Naive B cell (primary cell): Measurements from ENCODE around the gene NDUFB2. TPM values are rescaled to one million over a fixed set of nuclear protein-coding genes. Genes with fewer than 3 reads are reported as not detected.
"Not testable (repeated sequence)": the region's sequence is repeated elsewhere in the genome, so short reads cannot be mapped to it uniquely, and the experiment has no call there.

Experiments
- ATAC-seq, 2 donors: fragments of 150-1000 bp; cut with Tn5 transposase; 2 replicates each; pipeline ENCODE4 v1.10.0; 2021; ENCODE audit warnings: low read depth in 2 of 2, mild to moderate bottlenecking in 2 of 2, moderate library complexity in 2 of 2
- DNase-seq: peaks from one replicate; pipeline ENCODE4 v3.0.0; 2022
- H3K27ac Mint-ChIP-seq, 6 donors: one replicate each; pipeline ENCODE4 v1.8.0; 2020 to 2022; ENCODE audit warnings: mild to moderate bottlenecking in 6 of 6, mixed read lengths in 6 of 6, moderate library complexity in 5 of 6, inconsistent platforms in 2 of 6
- H3K27me3 Mint-ChIP-seq, 3 donors: one replicate each; pipeline ENCODE4 v1.8.0; 2021 to 2022; ENCODE audit warnings: mixed read lengths in 3 of 3, mild to moderate bottlenecking in 1 of 3
- H3K36me3 Mint-ChIP-seq, 2 donors: one replicate each; pipeline ENCODE4 v1.8.0; 2020 to 2022; ENCODE audit warnings: mixed read lengths in 2 of 2, inconsistent platforms in 1 of 2, mild to moderate bottlenecking in 1 of 2
- H3K4me1 Mint-ChIP-seq, 3 donors: one replicate each; pipeline ENCODE4 v1.8.0; 2020 to 2022; ENCODE audit warnings: mixed read lengths in 3 of 3, inconsistent platforms in 1 of 3, mild to moderate bottlenecking in 1 of 3, moderate library complexity in 1 of 3
- H3K4me3 Mint-ChIP-seq, 8 donors: one replicate each; pipeline ENCODE4 v1.8.0; 2020 to 2022; ENCODE audit warnings: mild to moderate bottlenecking in 8 of 8, mixed read lengths in 8 of 8, moderate library complexity in 8 of 8, inconsistent platforms in 2 of 8
- H3K9me3 Mint-ChIP-seq, 7 donors: one replicate each; pipeline ENCODE4 v1.8.0; 2020 to 2022; ENCODE audit warnings: mixed read lengths in 7 of 7, mild to moderate bottlenecking in 5 of 7, inconsistent platforms in 2 of 7, moderate library complexity in 1 of 7
- polyA plus RNA-seq, 6 donors: library from polyadenylated mRNA; unstranded; fragments of 300-500 nt; fragmentation: Illumina TruSeq; gene quantifications; one replicate each; pipeline ENCODE4 v1.2.3, GENCODE V29; 2021; ENCODE audit warnings: low read depth in 6 of 6

NDUFB2 gene
- polyA plus RNA-seq, 6 donors from 2014 or later: 298 to 433 (median 362) TPM

DNA sequence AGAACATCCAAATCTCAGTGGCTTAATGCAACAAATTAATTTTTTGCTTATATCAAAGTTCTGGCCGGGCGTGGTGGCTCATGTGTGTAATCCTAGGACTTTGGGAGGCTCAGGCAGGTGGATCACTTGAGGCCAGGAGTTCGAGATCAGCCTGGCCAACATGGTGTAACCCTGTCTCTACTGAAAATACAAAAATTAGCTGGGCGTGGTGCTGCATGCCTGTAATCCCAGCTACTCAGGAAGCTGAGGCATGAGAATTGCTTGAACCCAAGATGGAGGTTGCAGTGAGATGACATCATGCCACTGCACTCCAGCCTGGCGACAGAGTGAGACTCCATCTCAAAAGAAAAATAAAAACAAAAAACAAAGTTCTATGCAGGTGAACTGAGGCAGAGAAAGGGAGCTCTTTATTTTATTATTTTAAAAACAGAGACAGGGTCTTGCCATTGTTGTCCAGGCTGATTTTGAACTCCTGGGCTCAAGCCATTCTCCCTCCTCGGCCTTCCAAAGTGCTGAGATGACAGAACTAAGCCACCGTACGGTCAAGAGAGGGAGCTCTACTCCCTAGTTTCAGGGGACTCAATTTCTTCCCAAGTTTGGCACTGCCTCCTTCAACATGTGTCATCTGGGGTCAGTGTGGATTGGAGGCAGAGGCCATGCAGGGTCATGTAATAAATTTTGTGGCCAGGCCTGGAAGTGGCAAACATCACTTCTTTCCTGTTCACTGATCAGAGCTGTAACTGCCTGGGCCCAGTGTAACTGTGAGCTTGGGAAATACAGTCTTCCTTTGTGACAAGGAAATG is 21.4 kb upstream of the NDUFB2 start:
- DNase-seq: no peak

DNA sequence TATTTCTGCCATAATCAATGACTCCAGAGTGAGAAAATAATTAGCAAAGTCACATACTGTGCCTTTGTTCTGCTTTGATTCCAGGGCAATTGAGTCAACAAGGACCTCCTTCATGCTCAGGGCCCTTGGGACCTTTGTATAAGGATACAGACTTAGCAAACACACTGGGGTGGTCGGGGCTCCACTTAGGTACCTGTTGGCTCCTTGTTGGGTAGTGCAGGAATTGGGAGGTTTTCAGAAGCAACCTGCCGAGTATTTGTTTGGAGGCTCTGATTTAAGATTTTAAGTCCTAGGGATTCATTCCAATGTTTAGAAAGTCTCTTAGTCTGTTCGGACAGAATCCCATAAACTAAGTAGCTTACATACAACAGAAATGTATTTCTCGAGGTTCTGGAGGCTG is 20.8 kb upstream of the NDUFB2 start:
- H3K36me3 Mint-ChIP-seq: peaks cover under 1 to 26% of the 10 kb centered on the region in 2 donors
- ATAC-seq: no peak
- DNase-seq: no peak
- no peaks in the 10 kb centered on the region for H3K9me3 Mint-ChIP-seq
- peaks cover 42 to 56% (median 55%) of the 10 kb centered on the region in 3 donors for H3K4me1 Mint-ChIP-seq
- no peaks in the 10 kb centered on the region for H3K27me3 Mint-ChIP-seq
- peak overlapping the region; percentile 36 to 96 (median 94) for H3K27ac Mint-ChIP-seq
- H3K4me3 Mint-ChIP-seq: peak overlapping the region in 6 of 8 donors; percentile 59 to 90 (median 72)

More for the DNA sequence above, 21.4 kb upstream of the NDUFB2 start:
- Mint-ChIP-seq H3K36me3 (peaks cover 0 to 22% of the 10 kb centered on the region in 2 donors), H3K4me1 (peaks cover 41 to 57% (median 55%) of the 10 kb centered on the region in 3 donors), H3K27ac (peak overlapping the region; percentile 36 to 96 (median 94)), H3K27me3 (no peaks in the 10 kb centered on the region), H3K9me3 (no peaks in the 10 kb centered on the region), H3K4me3 (peak overlapping the region in 7 of 8 donors; percentile 61 to 94 (median 90))
- no peak for ATAC-seq

DNA sequence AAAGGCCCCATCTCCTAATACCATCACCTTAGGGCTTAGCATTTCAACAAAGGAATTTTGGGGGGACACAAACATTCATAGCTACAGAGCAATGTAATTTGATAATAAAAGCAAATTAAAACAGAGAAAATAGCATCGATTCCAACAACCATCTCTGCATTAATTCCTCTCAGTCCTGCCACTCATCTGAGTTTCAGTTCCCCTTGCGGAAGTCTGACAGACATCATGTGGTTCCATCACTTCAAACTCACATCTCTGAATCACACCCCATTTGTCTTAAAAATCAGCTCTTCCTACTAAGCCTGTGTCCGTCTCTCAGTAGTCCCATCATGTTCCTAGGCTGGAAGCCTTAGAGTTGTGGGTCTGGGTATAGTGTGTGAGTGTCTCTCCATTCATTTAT is 20.2 kb upstream of the NDUFB2 start:
- H3K36me3 Mint-ChIP-seq: peaks cover 5 to 32% of the 10 kb centered on the region in 2 donors
- DNase-seq (peak; percentile 75), ATAC-seq (peak; percentile 60 to 61)
- peak overlapping the region; percentile 26 to 96 (median 94) for H3K27ac Mint-ChIP-seq
- peaks cover 41 to 55% (median 55%) of the 10 kb centered on the region in 3 donors for H3K4me1 Mint-ChIP-seq
- H3K9me3 Mint-ChIP-seq: no peaks in the 10 kb centered on the region
- no peaks in the 10 kb centered on the region for H3K27me3 Mint-ChIP-seq
- H3K4me3 Mint-ChIP-seq: peak overlapping the region in 7 of 8 donors; percentile 9 to 90 (median 69)

DNA sequence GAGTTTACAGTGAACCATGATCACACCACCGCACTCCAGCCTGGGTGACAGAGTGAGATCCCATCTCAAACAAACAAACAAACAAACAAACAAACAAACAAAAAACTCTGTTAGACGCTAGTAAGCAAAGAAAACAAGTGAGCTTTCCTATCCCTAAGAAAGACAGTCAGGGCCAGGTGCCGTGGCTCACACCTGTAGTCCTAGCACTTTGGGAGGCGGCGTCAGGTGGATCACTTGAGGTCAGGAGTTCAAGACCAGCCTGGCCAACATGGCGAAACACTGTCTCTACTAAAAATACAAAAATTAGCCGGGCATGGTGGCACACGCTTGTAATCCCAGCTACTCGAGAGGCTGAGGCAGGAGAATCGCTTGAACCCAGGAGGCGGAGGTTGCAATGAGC is 19.6 kb upstream of the NDUFB2 start:
- Mint-ChIP-seq H3K36me3 (peaks cover 5 to 35% of the 10 kb centered on the region in 2 donors), H3K27ac (peak overlapping the region; percentile 26 to 96 (median 94)), H3K4me1 (peaks cover 41 to 55% (median 53%) of the 10 kb centered on the region in 3 donors), H3K4me3 (peak overlapping the region in 2 of 8 donors; percentile 58 to 71)
- DNase-seq, ATAC-seq, H3K9me3 Mint-ChIP-seq, H3K27me3 Mint-ChIP-seq: not testable (repeated sequence)

DNA sequence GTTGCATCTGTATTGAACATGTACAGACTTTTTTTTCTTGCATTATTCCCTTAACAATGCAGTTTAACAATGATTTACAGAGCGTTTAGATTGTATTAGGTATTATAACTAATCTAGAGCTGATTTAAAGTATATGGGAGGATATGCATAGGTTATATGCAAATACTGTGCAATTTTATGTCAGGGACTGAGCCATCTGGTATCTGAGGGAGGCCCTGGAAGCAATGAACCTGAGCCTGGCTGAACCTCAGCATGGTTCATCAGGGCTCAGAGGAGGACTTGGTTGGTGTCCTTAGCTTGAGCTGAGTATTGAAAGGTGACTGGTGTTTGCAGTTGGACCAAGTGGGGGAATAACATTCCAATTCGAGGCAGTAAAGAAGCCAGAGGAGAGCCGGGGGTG is 19.0 kb upstream of the NDUFB2 start:
- DNase-seq (no peak), ATAC-seq (no peak)
- Mint-ChIP-seq H3K4me3 (peak overlapping the region in 1 of 8 donors; percentile 44), H3K36me3 (peaks cover 5 to 38% of the 10 kb centered on the region in 2 donors), H3K4me1 (peaks cover 41 to 49% (median 49%) of the 10 kb centered on the region in 3 donors), H3K9me3 (no peaks in the 10 kb centered on the region), H3K27ac (peak overlapping the region in 4 of 6 donors; percentile 61 to 95 (median 91)), H3K27me3 (no peaks in the 10 kb centered on the region)

DNA sequence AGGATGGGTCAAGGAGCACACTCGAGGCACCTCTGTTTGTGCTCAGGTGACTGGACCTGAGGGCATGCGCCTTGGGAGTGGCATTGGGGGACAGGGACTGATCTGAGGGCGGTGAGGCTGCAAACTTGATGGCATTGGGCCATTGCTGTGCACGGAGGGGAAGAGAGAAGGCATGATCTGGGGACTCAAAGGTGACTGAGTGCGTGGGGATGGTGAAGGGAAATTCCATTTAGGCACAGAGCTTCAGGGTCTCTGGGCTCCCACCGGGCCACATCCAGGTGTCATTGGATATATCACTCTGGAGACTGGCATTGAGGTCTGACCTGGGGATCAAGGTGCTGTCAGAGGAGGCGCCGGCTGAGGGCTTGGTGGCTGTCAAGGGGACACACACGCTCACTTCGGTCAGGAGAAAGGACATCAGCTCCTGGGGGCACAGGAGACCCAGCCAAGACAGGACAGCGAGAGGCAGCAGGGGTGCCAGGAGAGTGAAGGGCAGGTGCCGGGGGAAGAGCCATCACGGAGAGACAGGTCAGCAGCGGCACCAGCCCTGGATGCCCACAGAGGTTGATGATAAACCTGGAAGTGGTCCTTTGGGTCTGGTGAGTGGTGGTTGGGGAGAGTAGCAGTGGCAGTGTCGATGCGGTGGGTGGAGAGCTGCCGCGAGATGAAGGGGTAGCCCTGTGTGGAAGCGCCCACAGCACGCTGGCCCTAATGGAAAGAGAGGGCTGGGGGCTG is 18.3 kb upstream of the NDUFB2 start:
- H3K4me3 Mint-ChIP-seq: peak overlapping the region in 1 of 8 donors; percentile 61
- ATAC-seq (no peak), DNase-seq (no peak)
- H3K27ac Mint-ChIP-seq: peak overlapping the region in 5 of 6 donors; percentile 61 to 95 (median 89)
- peaks cover 5 to 38% of the 10 kb centered on the region in 2 donors for H3K36me3 Mint-ChIP-seq
- H3K9me3 Mint-ChIP-seq: no peaks in the 10 kb centered on the region
- no peaks in the 10 kb centered on the region for H3K27me3 Mint-ChIP-seq
- peaks cover 41 to 49% (median 49%) of the 10 kb centered on the region in 3 donors for H3K4me1 Mint-ChIP-seq

DNA sequence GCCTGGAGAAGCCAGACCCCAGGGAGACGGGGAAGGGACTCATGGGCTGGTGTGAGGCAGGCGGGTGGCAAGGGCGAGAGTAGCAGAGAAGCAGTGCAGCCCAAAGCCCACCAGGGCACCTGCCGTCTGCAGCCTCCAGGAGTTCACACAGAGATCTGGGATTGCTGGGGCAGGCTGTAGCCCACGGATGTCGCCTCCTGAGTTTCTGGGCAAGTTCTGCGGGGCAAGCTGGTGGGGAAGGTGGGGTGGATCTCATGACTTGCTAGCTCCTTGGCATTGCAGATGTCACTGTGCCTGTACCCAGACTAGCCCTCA is 17.7 kb upstream of the NDUFB2 start:
- H3K27me3 Mint-ChIP-seq: no peaks in the 10 kb centered on the region
- peaks cover 5 to 38% of the 10 kb centered on the region in 2 donors for H3K36me3 Mint-ChIP-seq

DNA sequence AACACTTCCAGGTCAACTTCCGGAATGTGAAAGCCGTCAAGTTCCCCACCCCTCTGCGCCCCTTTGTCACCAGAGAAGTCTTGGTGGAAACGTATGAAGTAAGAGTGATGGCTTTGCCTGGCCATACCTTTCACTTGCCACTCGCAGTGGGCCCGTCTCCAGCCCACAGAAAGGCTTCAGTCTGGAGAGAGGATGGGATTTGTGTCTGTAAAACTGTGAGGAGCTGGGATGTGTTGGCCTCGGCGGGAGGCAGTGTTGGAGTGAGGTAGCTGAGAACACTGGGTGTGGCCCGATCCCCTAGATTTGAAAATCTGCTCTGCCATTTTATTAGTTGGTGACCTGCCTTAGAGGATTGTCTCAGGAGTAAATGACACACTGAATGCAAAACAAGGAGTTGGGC is 17.3 kb upstream of the NDUFB2 start:
- Mint-ChIP-seq H3K27me3 (no peaks in the 10 kb centered on the region), H3K36me3 (peaks cover 5 to 42% of the 10 kb centered on the region in 2 donors), H3K4me3 (no peak overlapping the region), H3K9me3 (no peaks in the 10 kb centered on the region), H3K27ac (no peak overlapping the region), H3K4me1 (peaks cover 37 to 41% (median 41%) of the 10 kb centered on the region in 3 donors)
- DNase-seq (no peak), ATAC-seq (no peak)

More for the DNA sequence above, 17.7 kb upstream of the NDUFB2 start:
- ATAC-seq (no peak), DNase-seq (no peak)
- H3K4me3 Mint-ChIP-seq: peak overlapping the region in 1 of 8 donors; percentile 61
- H3K27ac Mint-ChIP-seq: peak overlapping the region in 2 of 6 donors; percentile 17 to 95
- H3K9me3 Mint-ChIP-seq: no peaks in the 10 kb centered on the region
- peaks cover 37 to 46% (median 45%) of the 10 kb centered on the region in 3 donors for H3K4me1 Mint-ChIP-seq

DNA sequence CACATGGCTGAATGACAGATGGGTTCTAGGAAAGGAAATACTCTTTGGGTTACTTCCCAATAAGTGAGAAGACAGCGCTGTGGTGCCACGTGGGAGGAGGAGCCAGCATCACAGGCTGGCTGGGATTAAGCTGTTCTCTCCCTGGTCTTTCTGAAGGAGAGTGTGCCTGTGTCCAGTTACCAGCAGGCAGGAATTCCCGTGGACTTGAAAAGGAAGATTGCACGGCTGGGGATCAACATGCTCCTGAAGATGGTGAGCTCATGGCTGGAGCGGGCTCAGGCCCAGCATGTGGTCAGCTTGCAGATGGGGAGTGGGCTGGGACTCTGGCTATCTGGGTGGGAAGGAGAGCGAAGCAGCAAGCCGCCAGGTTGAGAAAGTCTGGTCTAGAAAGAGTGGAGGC is 15.6 kb upstream of the NDUFB2 start:
- peaks cover 5 to 47% of the 10 kb centered on the region in 2 donors for H3K36me3 Mint-ChIP-seq
- H3K4me1 Mint-ChIP-seq: peaks cover 24 to 33% (median 24%) of the 10 kb centered on the region in 3 donors
- H3K27me3 Mint-ChIP-seq: no peaks in the 10 kb centered on the region
- no peak overlapping the region for H3K4me3 Mint-ChIP-seq
- H3K27ac Mint-ChIP-seq: no peak overlapping the region
- H3K9me3 Mint-ChIP-seq: no peaks in the 10 kb centered on the region
- DNase-seq: no peak
- no peak for ATAC-seq

DNA sequence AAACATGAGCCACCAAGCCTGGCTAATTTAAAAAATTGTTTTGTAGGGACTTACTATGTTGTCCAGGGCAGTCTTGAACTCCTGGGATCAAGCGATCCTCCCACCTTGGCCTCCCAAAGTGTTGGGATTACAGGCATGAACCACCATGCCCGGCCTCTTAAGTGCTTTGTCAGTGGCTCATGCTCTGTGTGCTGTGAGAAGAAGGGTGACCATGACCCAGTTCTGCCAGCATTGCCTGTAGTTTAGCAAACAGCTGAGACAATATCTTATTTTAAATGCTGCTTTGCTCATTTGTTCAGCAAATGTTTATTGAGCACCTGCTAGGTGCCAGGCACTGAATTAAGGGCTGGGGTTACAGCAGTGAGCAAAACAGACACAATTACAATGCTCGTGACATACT is 14.7 kb upstream of the NDUFB2 start:
- no peak for DNase-seq
- no peak for ATAC-seq
- H3K4me1 Mint-ChIP-seq: peaks cover 15 to 25% (median 16%) of the 10 kb centered on the region in 3 donors
- no peak overlapping the region for H3K27ac Mint-ChIP-seq
- H3K36me3 Mint-ChIP-seq: peaks cover 5 to 47% of the 10 kb centered on the region in 2 donors
- H3K27me3 Mint-ChIP-seq: no peaks in the 10 kb centered on the region
- no peaks in the 10 kb centered on the region for H3K9me3 Mint-ChIP-seq
- H3K4me3 Mint-ChIP-seq: no peak overlapping the region

DNA sequence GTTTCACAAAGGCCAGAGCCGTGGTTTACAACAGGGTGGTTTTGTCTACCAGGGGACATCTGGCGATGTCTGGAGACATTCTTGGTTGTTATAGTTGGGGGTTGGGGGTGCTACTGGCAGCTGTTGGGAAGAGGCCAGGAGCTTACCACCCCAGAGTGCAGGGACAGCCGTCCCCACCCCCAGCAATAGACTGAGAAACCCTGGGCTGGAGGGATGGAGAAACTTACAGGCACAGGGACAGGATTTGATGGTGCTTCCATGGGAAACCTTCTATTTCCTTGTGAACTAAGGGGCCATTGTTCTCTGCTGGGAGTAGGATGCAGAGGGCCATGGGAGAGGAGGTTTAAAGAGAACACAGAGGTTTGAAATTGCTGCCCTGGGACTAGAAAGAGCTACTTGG is 12.9 kb upstream of the NDUFB2 start:
- Mint-ChIP-seq H3K36me3 (peaks cover 5 to 34% of the 10 kb centered on the region in 2 donors), H3K9me3 (no peaks in the 10 kb centered on the region), H3K27me3 (no peaks in the 10 kb centered on the region), H3K4me1 (peaks cover 0 to 11% (median under 1%) of the 10 kb centered on the region in 3 donors), H3K4me3 (no peak overlapping the region), H3K27ac (peak overlapping the region in 1 of 6 donors; percentile 38)
- ATAC-seq: no peak
- DNase-seq: no peak

DNA sequence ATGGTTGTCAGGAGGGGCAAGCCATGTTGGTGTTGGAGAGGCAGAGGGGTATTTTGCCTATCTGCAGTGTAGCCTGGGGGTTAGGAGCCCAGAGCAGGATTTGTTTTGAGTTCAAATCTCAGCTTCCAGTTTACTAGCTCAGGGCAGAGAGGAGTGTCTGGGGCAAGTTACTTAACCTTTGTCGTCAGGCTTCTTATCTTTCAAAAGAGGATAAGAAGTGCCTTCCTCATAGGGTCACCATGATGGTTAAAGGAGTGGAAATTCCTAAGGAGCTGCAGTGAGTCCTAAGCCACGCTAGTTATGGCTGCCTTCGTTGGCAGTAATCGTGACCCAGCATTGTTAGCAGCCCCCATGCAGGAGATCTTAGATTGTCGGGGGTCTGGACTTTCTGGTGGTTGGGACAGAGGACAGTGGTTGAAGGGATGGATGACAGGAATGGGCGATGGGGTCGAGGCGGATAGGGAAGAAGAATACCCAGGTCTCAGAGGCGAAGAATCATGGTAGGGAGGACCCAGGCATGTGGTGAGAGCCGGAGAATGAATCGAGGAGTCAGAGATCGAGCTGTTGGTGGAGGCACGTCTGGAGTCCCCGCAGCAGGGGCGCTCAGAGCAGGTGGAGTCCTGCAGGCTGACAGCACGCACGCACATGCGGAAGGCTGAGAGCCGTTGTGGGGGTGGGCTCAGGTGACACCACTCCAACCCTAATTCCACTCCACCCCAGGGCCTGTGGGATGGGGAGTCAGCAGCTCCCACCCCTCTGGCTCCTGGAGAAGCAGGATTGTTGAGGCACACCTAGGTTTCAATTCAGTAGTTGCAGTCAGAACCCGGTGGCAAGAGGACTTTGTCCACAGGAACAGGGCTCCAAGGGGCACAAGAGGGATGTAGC is 12.2 kb upstream of the NDUFB2 start:
- ATAC-seq: no peak
- Mint-ChIP-seq H3K36me3 (peaks cover 5 to 28% of the 10 kb centered on the region in 2 donors), H3K4me3 (no peak overlapping the region), H3K9me3 (no peaks in the 10 kb centered on the region), H3K4me1 (peaks cover 0 to 11% (median 0%) of the 10 kb centered on the region in 3 donors), H3K27ac (peak overlapping the region in 2 of 6 donors; percentile 38 to 43), H3K27me3 (no peaks in the 10 kb centered on the region)
- no peak for DNase-seq
